ENCODE results near the gene SAMD9.
"Not testable (repeated sequence)": the region's sequence is repeated elsewhere in the genome, so short reads cannot be mapped to it uniquely, and the experiment has no call there.

SAMD9 gene

GRCh38 chr7:93117852-93118530, at the start of gene SAMD9:
Gene SAMD9, minus strand, starts transcription at chr7:93117979. Its CDS starts 11,882 bp downstream, at chr7:93106097.
- DNase-seq (ENCODE audit: low read depth, low spot score) = peak; percentile 69
- peak within 1 kb of the TSS; percentile 76 for H3K27ac ChIP-seq

- DNase-seq (ENCODE audit: low read depth, low spot score) = no peak
- no peak overlapping the region for H3K27ac ChIP-seq
Observed at GRCh38 chr7:93165447-93165846, 47.7 kb upstream of the SAMD9 start.

GRCh38 chr7:93164766-93165165, 47.0 kb upstream of the SAMD9 start:
- H3K27ac ChIP-seq = no peak overlapping the region
- no peak for DNase-seq (ENCODE audit: low read depth, low spot score)

GRCh38 chr7:93161181-93161762, 43.5 kb upstream of the SAMD9 start:
- no peak overlapping the region for H3K27ac ChIP-seq
- DNase-seq (ENCODE audit: low read depth, low spot score) = no peak

- no peak overlapping the region for H3K27ac ChIP-seq
- DNase-seq (ENCODE audit: low read depth, low spot score) = peak; percentile 49
Observed at GRCh38 chr7:93160410-93160809, 42.6 kb upstream of the SAMD9 start.

- H3K27ac ChIP-seq = no peak overlapping the region
- no peak for DNase-seq (ENCODE audit: low read depth, low spot score)
Observed at GRCh38 chr7:93159490-93159889, 41.7 kb upstream of the SAMD9 start.

- DNase-seq (ENCODE audit: low read depth, low spot score) = no peak
- H3K27ac ChIP-seq = no peak overlapping the region
Observed at GRCh38 chr7:93156884-93157283, 39.1 kb upstream of the SAMD9 start.

- no peak for DNase-seq (ENCODE audit: low read depth, low spot score)
- H3K27ac ChIP-seq = no peak overlapping the region
Observed at GRCh38 chr7:93150200-93150835, 32.5 kb upstream of the SAMD9 start.

GRCh38 chr7:93148727-93149126, 30.9 kb upstream of the SAMD9 start:
- no peak overlapping the region for H3K27ac ChIP-seq
- DNase-seq (ENCODE audit: low read depth, low spot score) = no peak

GRCh38 chr7:93148144-93148543, 30.4 kb upstream of the SAMD9 start, which contains the start of gene SAMD9L:
Gene SAMD9L, minus strand, starts transcription at chr7:93148385. Its CDS starts 12,414 bp downstream, at chr7:93135971.
- no peak within 1 kb of the TSS for H3K27ac ChIP-seq
- DNase-seq (ENCODE audit: low read depth, low spot score) = no peak

GRCh38 chr7:93147363-93147762, 29.6 kb upstream of the SAMD9 start:
- DNase-seq (ENCODE audit: low read depth, low spot score) = no peak
- no peak overlapping the region for H3K27ac ChIP-seq

- H3K27ac ChIP-seq = no peak overlapping the region
Observed at GRCh38 chr7:93146472-93147141, 28.8 kb upstream of the SAMD9 start.

GRCh38 chr7:93146036-93146435, 28.3 kb upstream of the SAMD9 start:
- DNase-seq (ENCODE audit: low read depth, low spot score) = no peak
- H3K27ac ChIP-seq = no peak overlapping the region

More at GRCh38 chr7:93146472-93147141, 28.8 kb upstream of the SAMD9 start:
- DNase-seq (ENCODE audit: low read depth, low spot score) = no peak

- DNase-seq (ENCODE audit: low read depth, low spot score) = no peak
- H3K27ac ChIP-seq = no peak overlapping the region
Observed at GRCh38 chr7:93145354-93145753, 27.6 kb upstream of the SAMD9 start.

- DNase-seq (ENCODE audit: low read depth, low spot score) = no peak
- H3K27ac ChIP-seq = peak overlapping the region; percentile 3
Observed at GRCh38 chr7:93142127-93142526, 24.3 kb upstream of the SAMD9 start.

GRCh38 chr7:93140582-93141191, 22.9 kb upstream of the SAMD9 start:
- DNase-seq (ENCODE audit: low read depth, low spot score) = no peak
- no peak overlapping the region for H3K27ac ChIP-seq

GRCh38 chr7:93138576-93138975, 20.8 kb upstream of the SAMD9 start:
- DNase-seq (ENCODE audit: low read depth, low spot score) = no peak
- H3K27ac ChIP-seq = no peak overlapping the region

- H3K27ac ChIP-seq = no peak overlapping the region
- DNase-seq (ENCODE audit: low read depth, low spot score) = no peak
Observed at GRCh38 chr7:93133005-93133404, 15.2 kb upstream of the SAMD9 start.

- no peak for DNase-seq (ENCODE audit: low read depth, low spot score)
Observed at GRCh38 chr7:93132216-93132615, 14.4 kb upstream of the SAMD9 start.

GRCh38 chr7:93126954-93127353, 9.2 kb upstream of the SAMD9 start:
- not testable (repeated sequence) for H3K27ac ChIP-seq; DNase-seq (ENCODE audit: low read depth, low spot score)

More at GRCh38 chr7:93132216-93132615, 14.4 kb upstream of the SAMD9 start:
- no peak overlapping the region for H3K27ac ChIP-seq
